GM12874 (cell line): ENCODE measurements around the gene POLR2J2.
"Not testable (repeated sequence)": the region's sequence is repeated elsewhere in the genome, so short reads cannot be mapped to it uniquely, and the experiment has no call there.

Source experiments
- TF ChIP-seq, protein P1 (sequence below): IDR thresholded peaks from 2 replicates; pipeline ENCODE4 v1.5.1; 2011; ENCODE audit warnings: low read depth, mild to moderate bottlenecking, control low read depth, low read length, moderate library complexity; ENCODE audit not compliant: insufficient read depth

Gene POLR2J2

DNA sequence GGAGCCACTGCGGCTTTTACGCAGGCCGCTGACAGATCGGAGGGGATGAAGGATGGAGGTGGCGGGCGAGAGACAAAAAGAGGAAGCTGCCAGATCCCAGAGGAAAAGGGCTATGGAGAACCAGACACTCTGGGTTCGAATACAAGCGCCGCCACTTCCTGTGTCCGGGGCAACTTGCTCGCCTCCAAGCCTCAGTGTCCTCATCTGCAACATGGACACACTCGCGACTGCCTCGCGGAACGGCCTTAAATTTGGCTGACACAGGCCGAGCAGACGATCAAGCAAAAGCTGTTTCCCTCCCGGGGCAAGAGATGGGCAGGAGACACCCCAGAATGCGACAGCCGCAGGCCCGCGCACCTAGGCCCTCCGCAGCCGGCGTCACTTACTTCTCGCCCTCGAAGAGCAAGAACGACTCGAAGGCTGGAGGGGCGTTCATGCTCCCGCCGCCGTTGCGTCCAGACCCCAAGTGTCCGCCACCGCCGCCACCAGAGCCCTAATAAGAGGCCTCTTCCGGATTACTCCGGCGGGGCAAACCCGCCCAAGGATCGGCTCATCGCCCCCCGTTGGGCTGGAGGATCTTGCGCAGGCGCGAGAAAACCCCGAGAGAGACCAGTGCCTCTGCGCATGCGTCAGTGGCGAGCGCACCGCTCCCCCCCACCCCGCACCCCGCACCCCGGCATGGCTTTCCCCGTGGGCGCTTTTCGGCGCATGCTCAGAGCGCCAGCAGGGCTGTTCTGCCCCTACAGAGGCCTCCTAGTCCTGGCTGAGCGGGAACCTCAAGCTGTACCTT is at the start of gene POLR2J2:
Gene POLR2J2 (minus strand): TSS at position 498 of the 790 bp plus-strand sequence. CDS start 62 bp downstream, at position 436.
- TF ChIP-seq, protein P1, sequence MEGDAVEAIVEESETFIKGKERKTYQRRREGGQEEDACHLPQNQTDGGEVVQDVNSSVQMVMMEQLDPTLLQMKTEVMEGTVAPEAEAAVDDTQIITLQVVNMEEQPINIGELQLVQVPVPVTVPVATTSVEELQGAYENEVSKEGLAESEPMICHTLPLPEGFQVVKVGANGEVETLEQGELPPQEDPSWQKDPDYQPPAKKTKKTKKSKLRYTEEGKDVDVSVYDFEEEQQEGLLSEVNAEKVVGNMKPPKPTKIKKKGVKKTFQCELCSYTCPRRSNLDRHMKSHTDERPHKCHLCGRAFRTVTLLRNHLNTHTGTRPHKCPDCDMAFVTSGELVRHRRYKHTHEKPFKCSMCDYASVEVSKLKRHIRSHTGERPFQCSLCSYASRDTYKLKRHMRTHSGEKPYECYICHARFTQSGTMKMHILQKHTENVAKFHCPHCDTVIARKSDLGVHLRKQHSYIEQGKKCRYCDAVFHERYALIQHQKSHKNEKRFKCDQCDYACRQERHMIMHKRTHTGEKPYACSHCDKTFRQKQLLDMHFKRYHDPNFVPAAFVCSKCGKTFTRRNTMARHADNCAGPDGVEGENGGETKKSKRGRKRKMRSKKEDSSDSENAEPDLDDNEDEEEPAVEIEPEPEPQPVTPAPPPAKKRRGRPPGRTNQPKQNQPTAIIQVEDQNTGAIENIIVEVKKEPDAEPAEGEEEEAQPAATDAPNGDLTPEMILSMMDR, result not testable (repeated sequence)

DNA sequence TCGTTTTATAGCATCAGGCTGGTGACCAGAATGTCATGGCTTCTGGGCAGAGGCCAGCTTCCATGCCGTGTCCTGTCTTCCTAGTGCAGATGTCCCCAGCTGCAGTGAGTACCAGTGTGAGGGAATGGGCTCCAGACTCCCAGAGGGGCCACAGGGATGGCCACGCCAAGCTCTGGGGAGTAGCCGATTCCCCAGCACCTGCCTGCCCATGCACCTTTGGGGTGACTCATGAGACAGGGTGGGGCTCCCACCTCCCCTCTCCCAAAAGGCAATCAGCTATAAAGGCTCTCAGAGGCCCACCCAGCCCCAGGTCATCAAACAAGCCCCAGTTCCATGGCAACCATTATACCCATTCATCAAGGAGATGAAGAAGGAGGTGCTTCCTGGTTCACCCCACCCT is 21.5 kb downstream of the POLR2J2 start, which contains the start of gene SPDYE2B:
Gene SPDYE2B (plus strand): TSS at position 396 of the 400 bp plus-strand sequence. CDS start 2,030 bp downstream, outside the sequence.
- TF ChIP-seq, protein P1, result not testable (repeated sequence)

DNA sequence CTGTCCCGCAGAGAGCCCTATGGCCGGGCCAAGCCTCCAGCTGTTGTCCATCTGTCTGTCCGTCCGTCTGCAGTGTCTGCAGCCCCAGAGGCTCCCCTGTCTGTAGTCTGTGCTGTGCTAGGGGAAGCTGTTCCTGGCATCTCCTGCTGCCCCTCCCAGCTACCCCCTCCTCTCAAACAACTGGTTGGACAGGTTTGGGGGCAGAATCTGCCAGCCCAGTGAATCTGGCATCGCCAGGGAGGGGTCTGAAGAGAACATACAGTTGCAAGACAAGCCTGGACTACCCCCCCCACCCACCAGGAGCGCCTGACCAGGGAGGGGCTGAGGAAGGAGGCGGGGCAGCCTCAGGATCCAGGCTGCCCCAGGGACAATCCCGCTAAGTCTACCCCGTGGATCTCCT is 28.8 kb downstream of the POLR2J2 start, which contains the start of gene UPK3BL1:
Gene UPK3BL1 (minus strand): TSS at position 101 of the 400 bp plus-strand sequence. CDS start 50 bp downstream, at position 51.
- TF ChIP-seq, protein P1, result not testable (repeated sequence)

DNA sequence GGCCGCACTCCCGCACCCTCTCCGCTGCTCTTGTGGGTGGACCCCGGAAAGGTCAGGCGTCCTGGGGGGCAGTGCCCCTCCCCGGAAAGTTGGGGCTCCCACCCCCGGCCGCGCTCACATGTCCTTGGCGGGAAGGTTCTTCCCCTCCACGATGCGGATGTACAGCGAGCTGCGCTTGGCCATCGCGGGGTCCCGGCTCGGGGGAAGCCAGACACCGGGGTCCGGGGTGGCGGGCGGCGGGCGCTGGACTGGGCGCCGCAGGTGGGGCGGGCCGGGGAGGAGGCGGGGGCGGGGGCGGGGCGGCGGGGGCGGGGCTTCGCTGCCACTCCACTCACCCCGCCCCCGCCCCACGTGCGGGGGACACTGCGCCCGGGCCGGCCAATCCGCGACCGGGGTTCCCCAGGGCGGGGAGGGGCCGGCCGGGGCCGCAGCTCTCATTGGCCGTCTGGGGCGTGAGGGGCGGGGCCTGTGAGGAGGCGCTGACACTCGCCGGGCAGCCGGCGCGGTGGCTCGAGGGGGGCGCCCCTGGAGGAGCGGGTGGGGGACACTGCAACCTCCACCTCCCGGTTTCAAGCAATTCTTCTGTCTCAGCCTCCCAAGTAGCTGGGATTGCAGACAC is 54.8 kb downstream of the POLR2J2 start, which contains the start of gene RASA4:
Gene RASA4 (minus strand): TSS at position 250 of the 619 bp plus-strand sequence. CDS start 67 bp downstream, at position 183.
- TF ChIP-seq, protein P1, result not testable (repeated sequence)
